K562 (cell line): ENCODE data around the gene FAM204A. TPM values are rescaled to one million over a fixed set of nuclear protein-coding genes. Genes with fewer than 3 reads are reported as not detected.

ENCODE experiments used
- FIP1L1 ChIP-seq: fragments of 200-400 bp; formaldehyde crosslinking; IDR thresholded peaks from 2 replicates; pipeline ENCODE4 v1.6.1; 2018; ENCODE audit warnings: mild to moderate bottlenecking, low read depth, low read length; ENCODE audit not compliant: poor library complexity, severe bottlenecking
- HDAC1 ChIP-seq, 2 experiments: fragments of 450-650 bp; IDR thresholded peaks; 2 replicates each; pipeline ENCODE4 v1.6.1; 2016 to 2017; ENCODE audit warnings: inconsistent platforms in 1 of 2, mild to moderate bottlenecking in 1 of 2, moderate library complexity in 1 of 2
- KLF10 ChIP-seq: fragments of 250-450 bp; sonication (Bioruptor Pico); IDR thresholded peaks from 2 replicates; pipeline ENCODE4 v1.6.1; 2021; ENCODE audit warnings: matching md5 sums
- L3MBTL2 ChIP-seq: fragments of 450-650 bp; IDR thresholded peaks from 2 replicates; pipeline ENCODE4 v1.6.1; 2016; ENCODE audit warnings: mild to moderate bottlenecking, moderate library complexity
- MTF1 ChIP-seq: fragments of 250-450 bp; sonication (Bioruptor Pico); IDR thresholded peaks from 2 replicates; pipeline ENCODE4 v1.9.0; 2021; ENCODE audit warnings: moderate library complexity, mild to moderate bottlenecking, inconsistent platforms, borderline replicate concordance
- RBM22 ChIP-seq: fragments of 200-400 bp; formaldehyde crosslinking; IDR thresholded peaks from 2 replicates; pipeline ENCODE4 v1.6.1; 2018; ENCODE audit warnings: low read length, low read depth; ENCODE audit not compliant: poor library complexity, severe bottlenecking
- RBM34 ChIP-seq: fragments of 200-400 bp; formaldehyde crosslinking; IDR thresholded peaks from 2 replicates; pipeline ENCODE4 v1.6.1; 2018; ENCODE audit warnings: low read length, borderline replicate concordance; ENCODE audit not compliant: insufficient read depth
- SNIP1 ChIP-seq: fragments of 450-650 bp; IDR thresholded peaks from 2 replicates; pipeline ENCODE4 v1.7.1; 2017; ENCODE audit warnings: low read depth, mild to moderate bottlenecking
- TFAM ChIP-seq: fragments of 250-450 bp; sonication (Bioruptor Pico); conservative IDR thresholded peaks from 2 replicates; pipeline ENCODE4 v1.5.0; 2021; ENCODE audit warnings: mild to moderate bottlenecking, moderate library complexity
- ZNF354B ChIP-seq: fragments of 250-450 bp; sonication (Bioruptor Pico); IDR thresholded peaks from 2 replicates; pipeline ENCODE4 v1.4.0; 2020
- ZNF780A ChIP-seq: fragments of 250-450 bp; sonication (Bioruptor Pico); IDR thresholded peaks from 2 replicates; pipeline ENCODE4 v1.5.0; 2021; ENCODE audit warnings: mild to moderate bottlenecking
- ZNF79 ChIP-seq: fragments of 250-450 bp; sonication (Bioruptor Pico); IDR thresholded peaks from 2 replicates; pipeline ENCODE4 v1.4.0; 2020; ENCODE audit warnings: low read depth, mild to moderate bottlenecking, moderate library complexity
- polyA plus RNA-seq, 8 experiments: library from polyadenylated mRNA; depleted of rRNA in 4 of 8; stranded (reverse) in 5 of 8; unstranded in 3 of 8; fragments of >200 nt; fragmentation: Nextera tagmentation in 2 of 8; fragmentation: Illumina TruSeq in 1 of 8; extraction: Ambion mirVana in 2 of 8; extraction: Trizol in 1 of 8; gene quantifications; 2 replicates each; pipeline versions ENCODE4 v1.2.1 to v1.2.3, GENCODE V29; 2011 to 2014; ENCODE audit warnings: inconsistent platforms in 1 of 8, missing spikeins in 1 of 8
- total RNA-seq, 7 experiments: library from RNA; depleted of rRNA in 6 of 7; stranded (reverse); fragments of >200 nt in 6 of 7; fragmentation: Illumina TruSeq in 2 of 7; extraction: Trizol in 2 of 7; gene quantifications; 2 replicates each; pipeline versions ENCODE4 v1.2.1 to v1.2.3, GENCODE V29; 2011 to 2021; ENCODE audit warnings: low replicate concordance in 1 of 7
- TF ChIP-seq, protein P1 (sequence below): sonication (generic); formaldehyde crosslinking; IDR thresholded peaks from 2 replicates; pipeline ENCODE4 v1.9.0; 2022; ENCODE audit warnings: mild to moderate bottlenecking, missing genetic modification reagents
- TF ChIP-seq, protein P2 (sequence below): fragments of 450-650 bp; formaldehyde crosslinking; IDR thresholded peaks from 2 replicates; pipeline ENCODE4 v1.4.0; 2020; ENCODE audit warnings: mild to moderate bottlenecking, moderate library complexity
- TF ChIP-seq, protein P3 (sequence below): fragments of 250-450 bp; sonication (Bioruptor Pico); IDR thresholded peaks from 2 replicates; pipeline ENCODE4 v1.8.0; 2021; ENCODE audit warnings: mild to moderate bottlenecking, moderate library complexity
- TF ChIP-seq, protein P4 (sequence below): fragments of 250-450 bp; sonication (Bioruptor Pico); IDR thresholded peaks from 2 replicates; pipeline ENCODE4 v1.4.0; 2020; ENCODE audit warnings: mild to moderate bottlenecking, moderate library complexity
- TF ChIP-seq, protein P5 (sequence below): IDR thresholded peaks from 2 replicates; pipeline ENCODE4 v1.6.1; 2016; ENCODE audit warnings: missing genetic modification characterization, missing compliant biosample characterization
- TF ChIP-seq, protein P6 (sequence below): fragments of 250-450 bp; sonication (Bioruptor Pico); IDR thresholded peaks from 2 replicates; pipeline ENCODE4 v1.5.0; 2021; ENCODE audit warnings: mild to moderate bottlenecking, borderline replicate concordance

The FAM204A gene
- total and polyA plus RNA-seq, 9 of the 15 experiments (the other 6 are each of a cell fraction or from before 2014, with no cell fraction given): 29.0 to 64.5 (median 44.9) TPM

DNA sequence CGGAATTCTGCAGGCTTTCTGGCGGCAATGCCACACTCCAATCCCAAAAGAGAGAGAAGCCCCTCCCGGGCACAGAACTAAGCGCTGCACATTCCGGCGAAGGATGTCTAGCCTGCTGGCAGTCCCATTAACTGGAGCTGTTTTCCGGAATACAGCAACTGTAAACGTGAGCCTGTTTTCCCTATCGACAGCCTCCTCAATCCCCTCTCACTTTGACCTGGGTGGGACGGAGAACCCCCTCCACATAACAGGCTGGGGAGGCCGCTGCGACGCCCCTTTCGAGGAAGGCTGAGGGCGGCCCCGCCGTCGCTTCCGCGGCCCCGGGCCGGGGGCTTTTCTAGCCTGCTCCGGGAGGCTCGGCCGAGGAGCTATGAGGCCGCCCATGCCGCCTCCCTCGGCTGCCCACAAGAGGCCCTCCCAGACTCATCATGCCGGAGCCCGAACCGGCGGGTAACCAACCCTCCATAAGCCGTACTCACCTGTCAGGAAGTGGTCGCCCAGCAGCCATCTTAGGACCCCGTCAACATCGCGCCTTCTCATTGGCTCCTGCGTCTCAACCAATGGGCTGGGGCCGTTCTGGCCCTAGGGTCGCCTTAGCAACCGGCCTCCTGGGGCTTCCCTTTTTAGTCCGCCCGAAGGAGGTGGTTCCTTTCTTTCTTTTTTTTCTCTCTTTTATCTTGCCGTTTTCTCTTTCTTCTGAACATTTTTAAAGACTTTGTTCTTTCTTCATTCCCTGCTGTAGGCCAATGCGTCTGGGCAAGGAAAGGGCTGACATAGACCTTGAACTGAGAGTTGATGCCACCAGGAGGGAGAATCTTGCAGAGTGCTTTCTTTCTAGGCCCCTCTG is at the start of gene FAM204A (continued):
- TF ChIP-seq ZNF780A (CRISPR knock-in tag) (no peak), ZNF79 (CRISPR knock-in tag) (no peak), ZNF354B (CRISPR knock-in tag) (no peak), L3MBTL2 (no peak), RBM34 (no peak), FIP1L1 (no peak), MTF1 (no peak), HDAC1 (IDR thresholded peaks at IDR 0.05) (peak in 1 of 2 experiments; percentile 64; a peak in 1 of 4 replicates), RBM22 (no peak), SNIP1 (no peak), TFAM (CRISPR knock-in tag) (no peak), KLF10 (CRISPR knock-in tag) (no peak)
- TF ChIP-seq, protein P1, sequence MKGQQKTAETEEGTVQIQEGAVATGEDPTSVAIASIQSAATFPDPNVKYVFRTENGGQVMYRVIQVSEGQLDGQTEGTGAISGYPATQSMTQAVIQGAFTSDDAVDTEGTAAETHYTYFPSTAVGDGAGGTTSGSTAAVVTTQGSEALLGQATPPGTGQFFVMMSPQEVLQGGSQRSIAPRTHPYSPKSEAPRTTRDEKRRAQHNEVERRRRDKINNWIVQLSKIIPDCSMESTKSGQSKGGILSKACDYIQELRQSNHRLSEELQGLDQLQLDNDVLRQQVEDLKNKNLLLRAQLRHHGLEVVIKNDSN (CRISPR knock-in tag): no peak
- TF ChIP-seq, protein P2, sequence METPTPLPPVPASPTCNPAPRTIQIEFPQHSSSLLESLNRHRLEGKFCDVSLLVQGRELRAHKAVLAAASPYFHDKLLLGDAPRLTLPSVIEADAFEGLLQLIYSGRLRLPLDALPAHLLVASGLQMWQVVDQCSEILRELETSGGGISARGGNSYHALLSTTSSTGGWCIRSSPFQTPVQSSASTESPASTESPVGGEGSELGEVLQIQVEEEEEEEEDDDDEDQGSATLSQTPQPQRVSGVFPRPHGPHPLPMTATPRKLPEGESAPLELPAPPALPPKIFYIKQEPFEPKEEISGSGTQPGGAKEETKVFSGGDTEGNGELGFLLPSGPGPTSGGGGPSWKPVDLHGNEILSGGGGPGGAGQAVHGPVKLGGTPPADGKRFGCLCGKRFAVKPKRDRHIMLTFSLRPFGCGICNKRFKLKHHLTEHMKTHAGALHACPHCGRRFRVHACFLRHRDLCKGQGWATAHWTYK (CRISPR knock-in tag): no peak
- TF ChIP-seq, protein P3, sequence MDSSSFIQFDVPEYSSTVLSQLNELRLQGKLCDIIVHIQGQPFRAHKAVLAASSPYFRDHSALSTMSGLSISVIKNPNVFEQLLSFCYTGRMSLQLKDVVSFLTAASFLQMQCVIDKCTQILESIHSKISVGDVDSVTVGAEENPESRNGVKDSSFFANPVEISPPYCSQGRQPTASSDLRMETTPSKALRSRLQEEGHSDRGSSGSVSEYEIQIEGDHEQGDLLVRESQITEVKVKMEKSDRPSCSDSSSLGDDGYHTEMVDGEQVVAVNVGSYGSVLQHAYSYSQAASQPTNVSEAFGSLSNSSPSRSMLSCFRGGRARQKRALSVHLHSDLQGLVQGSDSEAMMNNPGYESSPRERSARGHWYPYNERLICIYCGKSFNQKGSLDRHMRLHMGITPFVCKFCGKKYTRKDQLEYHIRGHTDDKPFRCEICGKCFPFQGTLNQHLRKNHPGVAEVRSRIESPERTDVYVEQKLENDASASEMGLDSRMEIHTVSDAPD: no peak
- TF ChIP-seq, protein P4, sequence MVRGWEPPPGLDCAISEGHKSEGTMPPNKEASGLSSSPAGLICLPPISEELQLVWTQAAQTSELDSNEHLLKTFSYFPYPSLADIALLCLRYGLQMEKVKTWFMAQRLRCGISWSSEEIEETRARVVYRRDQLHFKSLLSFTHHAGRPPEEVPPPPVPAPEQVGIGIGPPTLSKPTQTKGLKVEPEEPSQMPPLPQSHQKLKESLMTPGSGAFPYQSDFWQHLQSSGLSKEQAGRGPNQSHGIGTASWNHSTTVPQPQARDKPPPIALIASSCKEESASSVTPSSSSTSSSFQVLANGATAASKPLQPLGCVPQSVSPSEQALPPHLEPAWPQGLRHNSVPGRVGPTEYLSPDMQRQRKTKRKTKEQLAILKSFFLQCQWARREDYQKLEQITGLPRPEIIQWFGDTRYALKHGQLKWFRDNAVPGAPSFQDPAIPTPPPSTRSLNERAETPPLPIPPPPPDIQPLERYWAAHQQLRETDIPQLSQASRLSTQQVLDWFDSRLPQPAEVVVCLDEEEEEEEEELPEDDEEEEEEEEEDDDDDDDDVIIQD (CRISPR knock-in tag): no peak
- TF ChIP-seq, protein P5, sequence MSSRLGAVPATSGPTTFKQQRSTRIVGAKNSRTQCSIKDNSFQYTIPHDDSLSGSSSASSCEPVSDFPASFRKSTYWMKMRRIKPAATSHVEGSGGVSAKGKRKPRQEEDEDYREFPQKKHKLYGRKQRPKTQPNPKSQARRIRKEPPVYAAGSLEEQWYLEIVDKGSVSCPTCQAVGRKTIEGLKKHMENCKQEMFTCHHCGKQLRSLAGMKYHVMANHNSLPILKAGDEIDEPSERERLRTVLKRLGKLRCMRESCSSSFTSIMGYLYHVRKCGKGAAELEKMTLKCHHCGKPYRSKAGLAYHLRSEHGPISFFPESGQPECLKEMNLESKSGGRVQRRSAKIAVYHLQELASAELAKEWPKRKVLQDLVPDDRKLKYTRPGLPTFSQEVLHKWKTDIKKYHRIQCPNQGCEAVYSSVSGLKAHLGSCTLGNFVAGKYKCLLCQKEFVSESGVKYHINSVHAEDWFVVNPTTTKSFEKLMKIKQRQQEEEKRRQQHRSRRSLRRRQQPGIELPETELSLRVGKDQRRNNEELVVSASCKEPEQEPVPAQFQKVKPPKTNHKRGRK (tag): peak; percentile 44; the same call in 1 of the 2 replicates
- TF ChIP-seq, protein P6, sequence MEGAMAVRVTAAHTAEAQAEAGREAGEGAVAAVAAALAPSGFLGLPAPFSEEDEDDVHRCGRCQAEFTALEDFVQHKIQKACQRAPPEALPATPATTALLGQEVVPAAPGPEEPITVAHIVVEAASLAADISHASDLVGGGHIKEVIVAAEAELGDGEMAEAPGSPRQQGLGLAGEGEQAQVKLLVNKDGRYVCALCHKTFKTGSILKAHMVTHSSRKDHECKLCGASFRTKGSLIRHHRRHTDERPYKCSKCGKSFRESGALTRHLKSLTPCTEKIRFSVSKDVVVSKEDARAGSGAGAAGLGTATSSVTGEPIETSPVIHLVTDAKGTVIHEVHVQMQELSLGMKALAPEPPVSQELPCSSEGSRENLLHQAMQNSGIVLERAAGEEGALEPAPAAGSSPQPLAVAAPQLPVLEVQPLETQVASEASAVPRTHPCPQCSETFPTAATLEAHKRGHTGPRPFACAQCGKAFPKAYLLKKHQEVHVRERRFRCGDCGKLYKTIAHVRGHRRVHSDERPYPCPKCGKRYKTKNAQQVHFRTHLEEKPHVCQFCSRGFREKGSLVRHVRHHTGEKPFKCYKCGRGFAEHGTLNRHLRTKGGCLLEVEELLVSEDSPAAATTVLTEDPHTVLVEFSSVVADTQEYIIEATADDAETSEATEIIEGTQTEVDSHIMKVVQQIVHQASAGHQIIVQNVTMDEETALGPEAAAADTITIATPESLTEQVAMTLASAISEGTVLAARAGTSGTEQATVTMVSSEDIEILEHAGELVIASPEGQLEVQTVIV (CRISPR knock-in tag): no peak
